ENCODE data around the gene RAB12. TPM values are rescaled to one million over a fixed set of nuclear protein-coding genes. Genes with fewer than 3 reads are reported as not detected.
A peak's percentile ranks its signal among the peaks of the same experiment; 100 is the strongest.

The RAB12 gene
- total RNA-seq, 1 experiment from 2014 or later, result 51.3 TPM

DNA sequence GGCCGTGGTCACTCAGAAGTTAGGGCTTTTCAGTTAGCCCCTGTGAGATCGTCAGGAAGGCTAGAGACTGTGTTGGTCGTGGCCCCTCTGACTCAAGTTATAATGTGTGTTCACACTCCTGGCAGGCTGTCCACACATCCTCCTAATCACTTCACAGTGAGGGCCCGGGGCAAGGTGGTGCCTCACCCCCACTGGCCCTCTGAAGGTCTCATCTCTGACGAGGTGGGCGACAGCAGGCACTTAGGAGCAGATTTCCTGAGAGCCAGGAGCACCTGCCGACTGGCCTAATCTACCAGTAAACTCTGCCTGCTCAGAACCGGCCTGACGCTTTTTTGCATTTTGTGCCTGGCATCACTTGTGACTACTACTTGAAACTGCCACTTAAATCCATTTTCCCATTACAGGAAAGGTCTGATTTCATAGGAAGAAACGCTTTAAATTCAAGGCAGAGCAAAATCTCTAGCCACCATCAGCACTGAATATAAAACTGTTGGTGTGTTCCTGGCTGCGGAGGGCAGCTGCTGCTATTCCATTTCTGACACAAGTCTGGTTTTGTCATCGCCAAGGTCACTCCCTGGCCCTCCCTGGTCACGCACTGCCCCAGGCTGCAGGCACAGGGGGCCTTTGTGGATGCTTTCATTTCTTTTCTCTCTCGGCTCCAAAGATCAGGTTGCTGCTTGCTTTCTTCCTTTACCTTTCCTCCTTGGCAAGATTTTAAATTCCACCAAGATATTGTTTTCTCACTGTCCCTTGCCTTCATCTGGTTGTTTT lies 48.0 kb downstream of the RAB12 start:
- H3K27ac ChIP-seq (ENCODE audit: insufficient read length, low read depth, low read length), result no peak overlapping the region
- H2BK120ac ChIP-seq (ENCODE audit: low read depth, low read length, poor library complexity, severe bottlenecking), result no peak overlapping the region
- peak overlapping the region; percentile 19 to 54 (median 36); a peak in 5 of 7 replicates for H3K27ac Mint-ChIP-seq
- H2BK20ac ChIP-seq (ENCODE audit: low read depth, low read length, poor library complexity, severe bottlenecking), result no peak overlapping the region
- H4K20me1 ChIP-seq (ENCODE audit: control insufficient read depth, insufficient read depth, insufficient read length), result no peaks in the 10 kb centered on the region
- H3K4me2 ChIP-seq (ENCODE audit: insufficient read depth, insufficient read length, low read length), result no peak overlapping the region
- H3K79me2 ChIP-seq (ENCODE audit: insufficient read depth, low read length), result no peaks in the 10 kb centered on the region
- peaks cover 33 to 36% of the 10 kb centered on the region in 2 experiments for H3K4me1 Mint-ChIP-seq
- no peak overlapping the region for H3K4ac ChIP-seq (ENCODE audit: low read depth, low read length)
- no peak overlapping the region for H2AK5ac ChIP-seq (ENCODE audit: insufficient read length, low read length)
- no peak overlapping the region for H3K56ac ChIP-seq (ENCODE audit: insufficient read length, low read depth, low read length)
- H3K4me3 Mint-ChIP-seq, result no peak overlapping the region
- no peaks in the 10 kb centered on the region for H3K27me3 ChIP-seq (ENCODE audit: insufficient read depth, low read length)
- H3K27me3 Mint-ChIP-seq (ENCODE audit: low read depth), result no peaks in the 10 kb centered on the region; the same call in 1 of the 2 replicates
- H2BK15ac ChIP-seq (ENCODE audit: low read depth, low read length), result no peak overlapping the region
- H3K23ac ChIP-seq (ENCODE audit: insufficient read length, low read depth, low read length), result no peak overlapping the region
- no peak overlapping the region for H2AFZ ChIP-seq (ENCODE audit: low read length)
- H3K23me2 ChIP-seq (ENCODE audit: insufficient read length, low read depth, low read length, poor library complexity, severe bottlenecking), result no peaks in the 10 kb centered on the region
- no peak overlapping the region for H2BK5ac ChIP-seq (ENCODE audit: insufficient read length, low read length)
- no peak overlapping the region for H3K9ac ChIP-seq (ENCODE audit: extremely low read depth, insufficient read length, low read length)
- no CpG with 5 or more reads among the region's 14 CpGs for WGBS (ENCODE audit: extremely low coverage, insufficient read length, low lambda C conversion rate)
- H3K9me3 ChIP-seq (ENCODE audit: control insufficient read depth, low read depth, low read length), result no peaks in the 10 kb centered on the region
- H4K91ac ChIP-seq (ENCODE audit: insufficient read length, low read depth, low read length), result no peak overlapping the region
- H3K14ac ChIP-seq (ENCODE audit: insufficient read depth, low read length), result no peak overlapping the region
- peaks cover 3% of the 10 kb centered on the region for H3K4me1 ChIP-seq (ENCODE audit: insufficient read depth, low read length)
- H3K9me3 Mint-ChIP-seq, result no peaks in the 10 kb centered on the region; a peak in 1 of 5 replicates
- no peak for DNase-seq
- no peak overlapping the region for H2BK12ac ChIP-seq (ENCODE audit: insufficient read length, low read depth, low read length)
- no peak overlapping the region for H3T11ph ChIP-seq (ENCODE audit: low read length)
- no peaks in the 10 kb centered on the region for H3K36me3 Mint-ChIP-seq (ENCODE audit: insufficient read depth in 1 of 3, low read depth in 3 of 3)
- TF ChIP-seq, protein P1, sequence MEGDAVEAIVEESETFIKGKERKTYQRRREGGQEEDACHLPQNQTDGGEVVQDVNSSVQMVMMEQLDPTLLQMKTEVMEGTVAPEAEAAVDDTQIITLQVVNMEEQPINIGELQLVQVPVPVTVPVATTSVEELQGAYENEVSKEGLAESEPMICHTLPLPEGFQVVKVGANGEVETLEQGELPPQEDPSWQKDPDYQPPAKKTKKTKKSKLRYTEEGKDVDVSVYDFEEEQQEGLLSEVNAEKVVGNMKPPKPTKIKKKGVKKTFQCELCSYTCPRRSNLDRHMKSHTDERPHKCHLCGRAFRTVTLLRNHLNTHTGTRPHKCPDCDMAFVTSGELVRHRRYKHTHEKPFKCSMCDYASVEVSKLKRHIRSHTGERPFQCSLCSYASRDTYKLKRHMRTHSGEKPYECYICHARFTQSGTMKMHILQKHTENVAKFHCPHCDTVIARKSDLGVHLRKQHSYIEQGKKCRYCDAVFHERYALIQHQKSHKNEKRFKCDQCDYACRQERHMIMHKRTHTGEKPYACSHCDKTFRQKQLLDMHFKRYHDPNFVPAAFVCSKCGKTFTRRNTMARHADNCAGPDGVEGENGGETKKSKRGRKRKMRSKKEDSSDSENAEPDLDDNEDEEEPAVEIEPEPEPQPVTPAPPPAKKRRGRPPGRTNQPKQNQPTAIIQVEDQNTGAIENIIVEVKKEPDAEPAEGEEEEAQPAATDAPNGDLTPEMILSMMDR (conservative IDR thresholded peaks at IDR 0.05), result no peak
- no peak overlapping the region for H4K8ac ChIP-seq (replicated peaks; ENCODE audit: insufficient read length, low read depth, low read length)
- H3K79me1 ChIP-seq (ENCODE audit: insufficient read depth, low read depth, low read length, poor library complexity, severe bottlenecking), result no peaks in the 10 kb centered on the region
- H4K5ac ChIP-seq (ENCODE audit: insufficient read length, low read depth, low read length), result no peak overlapping the region
- no peak overlapping the region for H3K18ac ChIP-seq (ENCODE audit: insufficient read length, low read depth, low read length)
